NCI-H1092 (cell line): Measurements from ENCODE around the gene TOR4A.

Source experiments
- DNase-seq: peaks from one replicate; lab custom pipeline; 2025; lab: John Stamatoyannopoulos, UW

TOR4A gene

GRCh38 chr9:137306850-137307254 lies 29.3 kb downstream of the TOR4A start:
- DNase-seq: no peak

GRCh38 chr9:137307255-137308056 lies 29.9 kb downstream of the TOR4A start:
- no peak for DNase-seq

- no peak for DNase-seq
These were observed 30.6 kb downstream of the TOR4A start for GRCh38 chr9:137308057-137308619.

DNA sequence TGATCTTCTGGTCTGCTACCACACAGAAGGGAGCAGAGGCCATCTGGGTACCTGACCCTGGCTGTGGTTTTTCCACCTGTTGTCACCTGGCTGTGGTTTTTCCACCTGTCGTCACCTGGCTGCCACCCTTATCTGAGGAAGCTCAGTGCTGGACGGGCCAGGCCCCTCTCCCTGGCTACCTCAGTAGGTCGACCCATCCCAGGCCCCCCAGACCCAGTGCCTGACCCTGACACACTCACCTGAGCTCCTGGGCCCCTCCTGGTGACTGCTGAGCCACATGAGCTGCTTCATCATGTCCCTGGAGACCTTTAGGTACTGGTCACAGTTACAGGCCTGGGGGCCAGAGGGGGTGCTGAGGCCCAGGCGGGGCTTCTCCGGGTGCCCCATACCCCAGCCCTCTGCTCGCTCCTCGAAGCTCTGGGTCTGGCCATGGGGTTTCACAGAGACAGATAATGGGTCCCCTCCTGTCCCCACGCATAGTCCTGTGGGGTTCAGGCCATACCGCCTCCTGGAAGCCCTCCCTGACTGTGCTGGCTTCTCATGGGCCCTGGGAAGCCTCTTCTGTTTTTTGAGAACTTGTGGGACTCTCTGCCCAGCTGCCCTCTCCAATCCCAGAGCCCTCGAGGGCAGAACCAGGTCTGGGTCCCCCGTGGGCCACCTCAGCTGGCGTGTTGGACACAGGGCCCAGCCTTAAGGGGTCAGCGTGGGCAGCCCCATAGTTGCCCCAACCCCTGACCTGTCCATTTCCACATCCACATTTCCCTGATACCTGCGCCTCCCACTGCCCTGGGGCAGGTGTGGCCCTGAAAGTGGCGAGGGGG lies 32.1 kb downstream of the TOR4A start:
- no peak for DNase-seq

- no peak for DNase-seq
These were observed 32.9 kb downstream of the TOR4A start for GRCh38 chr9:137310189-137311052.

GRCh38 chr9:137311171-137311985 lies 33.9 kb downstream of the TOR4A start:
- no peak for DNase-seq

DNA sequence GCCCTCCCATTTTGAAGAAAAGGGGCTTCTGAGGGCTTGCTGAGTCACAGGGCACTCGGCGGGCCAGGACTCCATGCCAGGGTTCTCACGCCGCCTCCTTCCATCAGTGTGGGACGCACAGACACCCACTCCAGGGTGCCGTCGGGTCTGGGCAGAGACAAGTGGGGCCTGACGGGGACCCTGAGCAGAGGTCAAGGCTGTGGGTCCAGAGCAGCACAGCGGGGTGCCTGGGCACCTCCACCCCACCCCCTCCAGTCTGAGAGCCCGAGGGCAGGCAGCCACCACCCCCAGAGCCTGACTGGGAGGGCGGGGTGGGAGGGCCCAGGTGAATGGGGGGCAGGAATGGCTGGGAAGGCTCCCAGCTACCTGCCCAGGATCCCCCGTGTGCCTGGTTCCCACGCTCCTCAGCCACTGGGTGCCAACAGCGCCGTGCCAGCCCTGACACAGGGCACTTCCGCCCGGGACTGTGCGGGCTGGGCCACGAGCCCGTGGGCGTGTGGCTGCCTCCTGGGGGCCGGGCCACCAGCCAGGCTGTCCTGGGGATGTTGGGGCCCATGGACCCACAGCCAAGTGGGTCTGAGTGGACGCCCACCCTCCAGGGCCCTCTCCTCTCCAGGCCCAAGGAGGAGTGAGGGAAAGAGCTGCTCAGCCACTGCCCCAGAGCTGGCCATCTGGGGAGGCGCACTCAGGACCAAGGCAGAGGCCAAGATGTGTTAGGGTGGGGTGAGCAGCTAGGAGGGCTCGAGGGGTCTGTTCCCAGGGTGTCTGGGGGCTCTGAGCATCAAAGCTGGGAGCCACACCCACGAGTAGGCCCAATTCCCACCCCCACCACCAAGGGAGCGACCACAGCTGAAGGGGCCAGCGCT lies 34.7 kb downstream of the TOR4A start:
- no peak for DNase-seq

DNA sequence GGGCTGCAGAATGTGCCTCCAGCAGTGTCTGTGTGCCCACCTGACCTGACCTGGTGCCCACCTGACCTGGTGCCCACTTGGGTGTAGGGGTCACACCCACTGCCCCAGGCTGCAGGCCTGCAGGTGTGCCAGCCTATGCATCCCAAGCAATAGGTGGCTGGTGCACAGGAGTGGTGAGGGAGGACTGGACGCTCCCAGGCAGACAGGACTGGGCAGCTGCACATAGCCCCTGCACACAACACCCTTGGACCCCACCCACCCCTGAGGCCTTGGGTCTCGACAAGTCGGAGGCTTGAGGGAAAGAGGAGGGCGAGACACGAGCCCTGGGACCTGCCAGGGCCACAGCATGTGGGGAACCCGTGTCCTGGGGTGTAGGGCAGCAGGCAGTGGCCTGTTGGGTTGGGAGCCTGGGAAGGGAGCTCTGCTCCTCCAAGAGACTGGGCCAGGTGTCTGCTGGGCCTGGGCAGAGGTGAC lies 35.4 kb downstream of the TOR4A start:
- no peak for DNase-seq

- DNase-seq: no peak
These were observed 35.9 kb downstream of the TOR4A start for GRCh38 chr9:137313326-137313936.

DNA sequence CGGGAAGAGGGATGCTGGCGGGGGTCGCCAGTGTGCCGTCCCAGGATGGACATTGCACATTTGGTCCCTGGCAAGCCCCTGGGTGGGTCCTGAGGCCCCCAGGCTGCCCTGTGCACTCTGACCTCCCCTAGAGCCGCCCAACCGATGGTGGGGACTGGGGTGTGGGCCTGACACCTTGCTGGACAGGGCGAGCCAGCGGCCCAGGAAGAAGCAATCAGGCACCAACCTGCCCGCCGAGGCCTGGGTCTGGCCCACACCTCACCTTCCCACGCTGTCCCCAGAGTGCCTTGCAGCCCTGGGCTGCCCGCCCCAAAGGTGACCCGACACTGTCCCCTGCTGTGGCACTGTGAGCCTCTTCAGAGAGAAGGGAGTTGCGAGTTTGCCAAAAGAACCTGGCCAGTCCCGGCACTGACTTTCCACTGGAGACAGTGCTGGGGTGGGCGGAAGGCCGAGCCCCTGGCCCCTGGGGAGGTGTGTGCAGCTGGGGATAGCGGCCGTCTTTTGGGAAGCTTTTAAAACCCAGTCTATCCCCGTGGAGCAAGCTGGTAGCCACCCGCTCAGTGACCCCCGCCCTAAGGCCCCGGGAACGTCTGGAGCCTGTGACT lies 36.5 kb downstream of the TOR4A start:
- no peak for DNase-seq

GRCh38 chr9:137314561-137315560 lies 37.3 kb downstream of the TOR4A start:
- DNase-seq: no peak

DNA sequence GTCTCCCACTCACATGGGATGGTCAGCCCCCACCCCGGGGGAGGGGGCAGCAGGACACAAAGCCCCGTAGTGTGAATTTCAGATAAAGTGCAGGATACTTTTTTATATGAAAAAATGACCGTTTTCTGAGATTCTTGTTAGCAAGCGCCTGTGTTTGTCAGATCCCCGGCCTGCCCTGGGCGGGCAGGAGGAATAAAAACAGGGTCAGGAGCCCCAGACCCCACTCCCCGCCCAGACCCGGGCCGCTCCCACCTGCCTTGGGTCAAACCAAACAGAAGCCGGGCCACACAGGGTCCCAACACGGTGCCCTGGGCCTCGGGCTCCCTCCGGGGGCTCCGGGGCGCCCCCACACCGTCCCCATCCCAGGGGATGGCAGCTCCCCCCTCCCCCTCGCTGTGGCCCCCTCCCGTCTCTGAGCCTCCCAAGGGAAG lies 38.1 kb downstream of the TOR4A start:
- DNase-seq: no peak

- DNase-seq: no peak
These were observed 38.8 kb downstream of the TOR4A start for GRCh38 chr9:137316012-137316981.

DNA sequence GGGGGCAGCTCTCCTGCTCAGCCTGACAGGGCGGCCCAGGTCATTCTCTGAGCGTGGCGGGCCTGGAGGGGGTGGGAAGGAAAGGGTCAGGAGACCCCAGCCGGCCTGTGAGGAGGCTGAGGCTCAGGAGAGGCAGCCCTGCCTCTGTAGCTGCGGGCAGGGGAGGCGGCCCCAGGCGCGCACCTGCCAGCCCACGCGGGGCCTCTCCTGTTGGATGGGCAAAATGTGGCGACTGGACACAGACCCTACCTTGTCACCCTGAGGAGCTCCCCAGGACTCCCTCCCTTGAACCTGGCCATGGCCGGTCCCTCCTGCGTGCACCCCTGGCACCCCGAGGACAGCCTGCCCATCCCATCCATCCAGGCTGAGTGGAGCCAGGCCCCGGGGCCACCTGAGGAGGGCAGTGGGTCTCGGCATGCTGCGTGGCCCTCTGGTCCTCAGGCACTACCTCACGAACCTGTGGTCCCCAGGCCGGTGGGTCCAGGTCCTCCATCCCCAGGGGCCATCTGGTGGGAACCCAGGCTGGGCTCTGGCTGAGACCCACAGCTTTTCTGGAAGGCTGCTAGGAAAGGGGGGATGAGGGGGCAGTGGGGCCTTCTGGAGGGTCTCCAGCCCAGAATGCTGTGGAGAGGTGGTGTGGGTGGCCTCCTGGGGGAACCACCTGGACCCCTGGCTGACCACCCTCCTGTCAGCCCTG lies 39.6 kb downstream of the TOR4A start:
- no peak for DNase-seq

- DNase-seq: no peak
These were observed 40.4 kb downstream of the TOR4A start for GRCh38 chr9:137317718-137318511.
